Esophagus (tissue), 2 donors: ENCODE results near the gene CREB3L2. TPM values are rescaled to one million over a fixed set of nuclear protein-coding genes. Genes with fewer than 3 reads are reported as not detected.

Experiments
- H3K27ac ChIP-seq, 2 donors: one replicate each; pipeline ENCODE4 v1.5.1; 2013; ENCODE audit warnings: low read depth in 2 of 2, mild to moderate bottlenecking in 2 of 2, inconsistent platforms in 1 of 2, low read length in 1 of 2, moderate library complexity in 1 of 2
- H3K27me3 ChIP-seq, 2 donors: one replicate each; pipeline ENCODE4 v1.6.1; 2013; ENCODE audit warnings: low read length in 2 of 2, control low read depth in 1 of 2, mild to moderate bottlenecking in 1 of 2; ENCODE audit not compliant: insufficient read depth in 2 of 2, control insufficient read depth in 1 of 2
- H3K36me3 ChIP-seq, 2 donors: one replicate each; pipeline ENCODE4 v1.6.1; 2013; ENCODE audit warnings: low read length in 1 of 2; ENCODE audit not compliant: control insufficient read depth in 2 of 2, insufficient read depth in 2 of 2
- H3K4me1 ChIP-seq, 2 donors: one replicate each; pipeline ENCODE4 v1.6.1; 2013; ENCODE audit warnings: low read length in 1 of 2; ENCODE audit not compliant: control insufficient read depth in 2 of 2, insufficient read depth in 2 of 2
- H3K4me3 ChIP-seq, 2 donors: one replicate each; pipeline ENCODE4 v1.5.1; 2013; ENCODE audit warnings: low read length in 2 of 2, mild to moderate bottlenecking in 2 of 2, low read depth in 1 of 2, moderate library complexity in 1 of 2
- H3K9me3 ChIP-seq, 2 donors: one replicate each; pipeline ENCODE4 v1.6.1; 2013; ENCODE audit warnings: mild to moderate bottlenecking in 2 of 2, low read depth in 1 of 2, low read length in 1 of 2, moderate library complexity in 1 of 2; ENCODE audit not compliant: control insufficient read depth in 2 of 2, insufficient read depth in 1 of 2
- WGBS, 2 donors: extraction: QIAGEN DNeasy Blood & Tissue Kit; methylation state at CpG; one replicate each; pipeline ENCODE4 v1.1.7; 2013; 5-methylcytosine and 5-hydroxymethylcytosine counted together
- polyA plus RNA-seq, 2 donors: library from polyadenylated mRNA; stranded (reverse); fragments of 200-250 nt; gene quantifications; one replicate each; pipeline ENCODE4 v1.2.3, GENCODE V29; 2013
- donor health status: healthy with polysubstance abuse.
- donor health status: Bipolar disorder and iron deficiency.

Gene CREB3L2
- polyA plus RNA-seq, 2 donors: 4.9 to 7.3 TPM

DNA sequence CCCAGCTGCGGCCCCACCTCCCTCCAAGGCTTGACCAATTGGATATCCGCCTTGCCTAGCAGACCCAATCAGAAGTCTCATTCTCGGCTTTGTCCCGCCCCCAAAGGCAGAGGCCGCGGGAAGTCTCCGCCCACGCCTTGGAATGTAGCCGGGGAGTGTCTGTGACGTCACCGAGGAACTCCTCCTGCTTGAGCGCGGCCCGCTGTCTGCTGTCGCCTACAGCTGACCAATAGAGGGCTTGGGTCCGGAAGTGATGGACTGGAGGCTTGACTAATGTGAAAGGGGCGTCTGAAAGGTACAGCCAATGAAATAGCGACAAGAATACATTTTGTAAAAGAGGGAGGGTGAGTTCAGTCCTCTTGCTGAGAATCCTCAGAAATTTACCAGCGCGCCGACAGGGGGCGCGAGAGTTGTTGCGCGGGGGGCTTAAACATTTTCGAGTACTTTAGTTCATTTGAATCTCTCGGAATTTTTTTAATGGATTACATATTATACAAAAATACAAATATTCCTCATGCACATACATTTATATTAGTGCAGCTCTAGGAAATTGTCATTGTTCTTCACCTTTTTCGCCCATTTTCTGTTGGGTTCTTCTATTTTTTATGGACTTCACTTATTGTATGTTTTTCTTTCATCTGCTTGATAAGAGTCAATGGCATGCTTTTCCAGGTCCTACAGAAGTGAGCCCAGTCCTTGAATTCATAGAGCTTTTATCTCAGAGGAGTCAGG is 376 bp upstream of the CREB3L2 start:
- Histone ChIP-seq H3K27ac (peak overlapping the region; percentile 95 to 96), H3K27me3 (no peaks in the 10 kb centered on the region), H3K36me3 (no peaks in the 10 kb centered on the region), H3K4me1 (peaks cover 0 to 5% of the 10 kb centered on the region in 2 donors), H3K9me3 (no peaks in the 10 kb centered on the region), H3K4me3 (peak overlapping the region; percentile 72 to 73)
- 2 to 3% methylated on average over 28 of the region's 28 CpGs for WGBS, 2 donors

- Histone ChIP-seq H3K4me1 (peaks cover 0 to 5% of the 10 kb centered on the region in 2 donors), H3K27me3 (no peaks in the 10 kb centered on the region), H3K9me3 (no peaks in the 10 kb centered on the region), H3K4me3 (peak overlapping the region; percentile 22 to 72), H3K27ac (peak overlapping the region; percentile 77 to 95), H3K36me3 (no peaks in the 10 kb centered on the region)
- 23 to 29% methylated on average over 7 of the region's 7 CpGs for WGBS, 2 donors
Observed at GRCh38 chr7:138000081-138000701, 1.7 kb downstream of the CREB3L2 start.

- peak overlapping the region; percentile 77 to 95 for H3K27ac ChIP-seq
- H3K36me3 ChIP-seq: no peaks in the 10 kb centered on the region
- WGBS, 2 donors: 39 to 48% methylated on average over 4 of the region's 4 CpGs
- H3K4me1 ChIP-seq: peaks cover 0 to 5% of the 10 kb centered on the region in 2 donors
- H3K9me3 ChIP-seq: no peaks in the 10 kb centered on the region
- H3K4me3 ChIP-seq: peak overlapping the region; percentile 22 to 72
- H3K27me3 ChIP-seq: no peaks in the 10 kb centered on the region
Observed at GRCh38 chr7:137999496-138000080, 2.3 kb downstream of the CREB3L2 start.

- Histone ChIP-seq H3K27ac (peak overlapping the region in 1 of 2 donors; percentile 35), H3K4me1 (peaks cover 0 to 5% of the 10 kb centered on the region in 2 donors), H3K4me3 (no peak overlapping the region)
Observed at GRCh38 chr7:137998250-137998649, 3.6 kb downstream of the CREB3L2 start.

DNA sequence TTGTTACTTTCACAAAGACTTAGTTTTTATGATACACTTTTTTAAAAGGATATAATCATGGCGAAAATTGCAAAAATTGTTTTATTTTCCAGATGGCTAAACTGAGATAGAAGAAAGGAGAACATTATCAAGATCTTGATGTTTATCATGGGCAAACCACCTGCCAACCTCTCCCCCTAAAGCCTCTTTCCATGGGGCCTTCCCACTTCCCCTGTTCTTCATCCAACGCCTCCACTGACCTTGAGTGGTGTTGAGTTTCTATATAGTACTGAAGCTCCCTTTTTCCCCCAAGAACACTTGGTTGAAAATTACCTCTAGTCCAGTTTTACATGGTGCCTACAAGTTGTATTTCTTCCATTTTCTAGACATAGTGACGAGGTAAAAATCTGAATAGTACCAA is 5.0 kb downstream of the CREB3L2 start:
- no peaks in the 10 kb centered on the region for H3K36me3 ChIP-seq
- no peaks in the 10 kb centered on the region for H3K27me3 ChIP-seq
- no peaks in the 10 kb centered on the region for H3K9me3 ChIP-seq
- 59 to 64% methylated on average over 3 of the region's 3 CpGs for WGBS, 2 donors
- peaks cover 0 to 8% of the 10 kb centered on the region in 2 donors for H3K4me1 ChIP-seq
- H3K4me3 ChIP-seq: no peak overlapping the region
- H3K27ac ChIP-seq: no peak overlapping the region

More at GRCh38 chr7:137998250-137998649, 3.6 kb downstream of the CREB3L2 start:
- H3K27me3 ChIP-seq: no peaks in the 10 kb centered on the region
- H3K36me3 ChIP-seq: no peaks in the 10 kb centered on the region
- 0 to 17% methylated on average over 1 of the region's 1 CpG for WGBS, 2 donors
- no peaks in the 10 kb centered on the region for H3K9me3 ChIP-seq

DNA sequence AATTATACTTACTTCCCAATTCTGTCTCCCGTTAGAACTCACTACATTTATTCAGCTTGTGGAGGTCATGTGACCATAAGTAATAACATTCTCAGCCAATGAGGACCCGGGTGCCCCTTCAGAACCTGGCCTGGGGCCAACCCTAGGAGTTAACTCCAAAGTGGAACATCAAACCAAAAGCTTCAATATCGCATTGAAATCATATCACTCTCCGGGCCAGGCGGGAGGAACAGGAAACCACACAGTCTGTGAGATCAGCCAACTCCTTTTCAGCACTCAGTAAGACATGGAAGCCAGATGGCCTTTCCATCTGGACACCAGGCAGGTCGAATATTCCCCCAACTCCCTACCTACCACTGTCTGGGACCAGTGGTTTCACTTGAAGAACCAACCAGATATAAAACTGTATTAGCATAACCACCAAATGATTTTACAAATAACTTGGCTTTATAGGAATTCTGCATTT is 5.5 kb downstream of the CREB3L2 start:
- peaks cover 0 to 8% of the 10 kb centered on the region in 2 donors for H3K4me1 ChIP-seq
- no peak overlapping the region for H3K4me3 ChIP-seq
- no peaks in the 10 kb centered on the region for H3K36me3 ChIP-seq
- 47 to 53% methylated on average over 6 of the region's 6 CpGs for WGBS, 2 donors
- no peaks in the 10 kb centered on the region for H3K9me3 ChIP-seq
- peak overlapping the region in 1 of 2 donors; percentile 17 for H3K27ac ChIP-seq
- H3K27me3 ChIP-seq: no peaks in the 10 kb centered on the region

- Histone ChIP-seq H3K27me3 (no peaks in the 10 kb centered on the region), H3K9me3 (no peaks in the 10 kb centered on the region), H3K27ac (no peak overlapping the region), H3K4me1 (peaks cover 0 to 8% of the 10 kb centered on the region in 2 donors), H3K4me3 (no peak overlapping the region), H3K36me3 (no peaks in the 10 kb centered on the region)
- WGBS, 2 donors: 76 to 86% methylated on average over 4 of the region's 4 CpGs
Observed at GRCh38 chr7:137994216-137994615, 7.7 kb downstream of the CREB3L2 start.

DNA sequence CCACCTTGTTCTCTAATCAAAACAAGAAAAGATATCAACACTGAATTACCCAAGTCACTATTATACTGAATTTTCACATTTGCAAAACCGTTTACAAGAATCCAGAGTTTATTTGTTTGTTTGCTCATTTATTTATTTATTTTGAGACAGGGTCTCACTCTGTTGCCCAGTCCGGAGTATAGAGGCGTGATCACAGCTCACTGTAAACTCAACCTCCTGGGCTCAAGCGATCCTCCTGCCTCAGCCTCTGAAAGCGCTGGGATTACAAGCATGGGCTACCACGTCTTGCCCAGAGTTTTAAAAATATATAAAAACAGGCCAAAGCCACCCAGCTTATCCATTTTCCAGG is 8.5 kb downstream of the CREB3L2 start:
- no peaks in the 10 kb centered on the region for H3K9me3 ChIP-seq
- H3K4me1 ChIP-seq: peaks cover 0 to 6% of the 10 kb centered on the region in 2 donors
- H3K27ac ChIP-seq: peak overlapping the region; percentile 60 to 65
- H3K4me3 ChIP-seq: no peak overlapping the region
- WGBS, 2 donors: 93% methylated on average over 6 of the region's 6 CpGs
- no peaks in the 10 kb centered on the region for H3K36me3 ChIP-seq
- H3K27me3 ChIP-seq: no peaks in the 10 kb centered on the region

DNA sequence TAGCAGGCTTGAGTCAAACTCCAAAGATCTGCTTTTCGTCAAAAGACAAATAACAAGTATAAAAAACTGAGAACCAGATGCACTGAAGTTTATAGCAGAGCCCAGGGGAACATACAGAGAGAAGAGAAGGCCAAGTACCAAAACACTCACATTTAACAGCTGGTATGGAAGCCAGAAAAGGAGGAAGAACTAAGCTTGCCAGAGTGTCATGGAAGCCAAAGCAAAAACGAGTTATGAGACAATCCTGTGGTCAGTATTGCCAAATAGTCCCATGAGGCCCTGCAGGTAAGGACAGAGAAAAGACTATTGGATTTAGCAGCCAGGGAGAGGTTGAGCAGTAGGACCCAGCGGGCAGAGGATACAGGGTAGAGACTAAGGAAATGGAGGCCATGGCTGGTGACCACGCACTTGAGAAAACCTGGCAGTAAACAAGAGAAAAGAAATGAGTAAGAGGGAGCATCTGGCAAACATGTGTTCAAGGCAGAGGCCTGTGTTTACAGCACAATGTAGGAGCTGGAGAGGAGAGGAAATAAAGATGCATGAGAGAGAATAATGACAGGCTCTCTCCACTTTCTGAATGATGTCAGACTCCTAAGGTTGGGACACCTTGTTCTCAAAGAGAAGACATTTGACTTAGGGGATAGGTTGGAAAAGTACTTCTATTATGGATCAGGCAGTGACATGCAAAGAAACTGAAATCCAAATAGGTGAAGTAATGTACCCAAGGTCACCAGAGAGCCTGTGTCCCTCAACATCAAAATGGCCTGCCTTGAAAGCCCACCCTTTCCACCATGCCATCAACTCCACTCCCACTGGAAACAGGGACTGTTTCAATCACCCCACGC is 9.1 kb downstream of the CREB3L2 start:
- 51 to 56% methylated on average over 5 of the region's 5 CpGs for WGBS, 2 donors
- Histone ChIP-seq H3K27me3 (no peaks in the 10 kb centered on the region), H3K9me3 (no peaks in the 10 kb centered on the region), H3K27ac (peak overlapping the region; percentile 60 to 69), H3K4me1 (peaks cover 4 to 8% of the 10 kb centered on the region in 2 donors), H3K36me3 (no peaks in the 10 kb centered on the region), H3K4me3 (no peak overlapping the region)
